Astrocyte (in vitro differentiated cells and primary cell): ENCODE measurements around the gene MAT2A. TPM values are rescaled to one million over a fixed set of nuclear protein-coding genes. Genes with fewer than 3 reads are reported as not detected.
A peak's percentile ranks its signal among the peaks of the same experiment; 100 is the strongest.

Source experiments
- DNase-seq: peaks from one replicate; pipeline ENCODE4 v3.0.0-alpha.2; 2010; ENCODE audit warnings: low read depth
- FAIRE-seq: peaks from 2 replicates; lab custom pipeline; 2011; peaks lifted over from hg19 to GRCh38; lab: Jason Lieb, UNC
- H2AFZ ChIP-seq: 2 replicates; pipeline ENCODE4 v1.6.0; 2012; ENCODE audit warnings: low read depth, low read length, inconsistent platforms
- H3K27ac ChIP-seq: 2 replicates; pipeline ENCODE4 v1.5.1; 2011; ENCODE audit warnings: low read depth, low read length, inconsistent platforms
- H3K27me3 ChIP-seq: 2 replicates; pipeline ENCODE4 v1.6.0; 2011; ENCODE audit warnings: low read length, inconsistent platforms; ENCODE audit not compliant: insufficient read depth
- H3K36me3 ChIP-seq: 2 replicates; pipeline ENCODE4 v1.5.1; 2011; ENCODE audit warnings: low read length, inconsistent platforms; ENCODE audit not compliant: insufficient read depth
- H3K4me1 ChIP-seq: 2 replicates; pipeline ENCODE4 v1.5.1; 2011; ENCODE audit warnings: low read length, inconsistent platforms; ENCODE audit not compliant: insufficient read depth
- H3K4me2 ChIP-seq: 2 replicates; pipeline ENCODE4 v1.6.0; 2012; ENCODE audit warnings: low read length, inconsistent platforms
- H3K4me3 ChIP-seq: 2 replicates; pipeline ENCODE4 v1.5.1; 2011; ENCODE audit warnings: low read depth, mild to moderate bottlenecking, low read length, inconsistent platforms; ENCODE audit not compliant: insufficient read depth
- H3K79me2 ChIP-seq: 2 replicates; pipeline ENCODE4 v1.6.0; 2012; ENCODE audit warnings: mild to moderate bottlenecking, low read length, inconsistent platforms; ENCODE audit not compliant: insufficient read depth
- H3K9ac ChIP-seq: 2 replicates; pipeline ENCODE4 v1.6.0; 2012; ENCODE audit warnings: mild to moderate bottlenecking, low read length, inconsistent platforms
- H3K9me3 ChIP-seq: 2 replicates; pipeline ENCODE4 v1.5.1; 2012; ENCODE audit warnings: low read depth, mild to moderate bottlenecking, low read length, inconsistent platforms; ENCODE audit not compliant: insufficient read depth
- H4K20me1 ChIP-seq: 2 replicates; pipeline ENCODE4 v1.6.0; 2012; ENCODE audit warnings: low read length, inconsistent platforms; ENCODE audit not compliant: insufficient read depth
- H3K27ac Mint-ChIP-seq: one replicate; pipeline ENCODE4 v1.8.0; 2021; ENCODE audit warnings: mild to moderate bottlenecking, mixed read lengths; ENCODE audit not compliant: unreplicated experiment
- H3K27me3 Mint-ChIP-seq: one replicate; pipeline ENCODE4 v1.8.0; 2021; ENCODE audit warnings: low read depth, mixed read lengths; ENCODE audit not compliant: unreplicated experiment
- H3K36me3 Mint-ChIP-seq: one replicate; pipeline ENCODE4 v1.8.0; 2021; ENCODE audit warnings: low read depth, mixed read lengths; ENCODE audit not compliant: unreplicated experiment
- H3K4me1 Mint-ChIP-seq: one replicate; pipeline ENCODE4 v1.8.0; 2021; ENCODE audit warnings: low read depth, mixed read lengths; ENCODE audit not compliant: unreplicated experiment
- H3K4me3 Mint-ChIP-seq: one replicate; pipeline ENCODE4 v1.8.0; 2021; ENCODE audit warnings: mild to moderate bottlenecking, moderate library complexity, mixed read lengths; ENCODE audit not compliant: unreplicated experiment
- H3K9me3 Mint-ChIP-seq: one replicate; pipeline ENCODE4 v1.8.0; 2021; ENCODE audit warnings: mild to moderate bottlenecking, mixed read lengths; ENCODE audit not compliant: unreplicated experiment
- CTCF ChIP-seq: IDR thresholded peaks from 2 replicates; pipeline ENCODE4 v1.5.1; 2011; ENCODE audit warnings: low read depth, mild to moderate bottlenecking, inconsistent platforms, low read length, moderate library complexity; ENCODE audit not compliant: insufficient read depth
- EZH2 ChIP-seq: IDR thresholded peaks from 2 replicates; pipeline ENCODE4 v1.6.1; 2012; ENCODE audit warnings: mild to moderate bottlenecking, low read length, inconsistent platforms; ENCODE audit not compliant: insufficient read depth
- total RNA-seq: library from RNA; stranded (reverse); gene quantifications from 2 replicates; pipeline ENCODE4 v1.2.1, GENCODE V29; 2021

Gene MAT2A
- total RNA-seq, 1 donor from 2014 or later = 180 TPM

GRCh38 chr2:85549826-85550225 is 10.9 kb downstream of the MAT2A start:
- Histone ChIP-seq H4K20me1 (peaks cover 32% of the 10 kb centered on the region), H3K4me2 (peak overlapping the region; percentile 66), H3K27me3 (no peaks in the 10 kb centered on the region), H3K27ac (peak overlapping the region; percentile 65), H3K4me3 (no peak overlapping the region), H2AFZ (no peak overlapping the region), H3K4me1 (peaks cover 10% of the 10 kb centered on the region), H3K9ac (peak overlapping the region; percentile 51), H3K36me3 (peaks cover 58% of the 10 kb centered on the region), H3K9me3 (no peaks in the 10 kb centered on the region), H3K79me2 (no peaks in the 10 kb centered on the region)
- Mint-ChIP-seq H3K9me3 (no peaks in the 10 kb centered on the region), H3K4me3 (no peak overlapping the region), H3K27me3 (no peaks in the 10 kb centered on the region), H3K27ac (peak overlapping the region; percentile 83), H3K36me3 (peaks cover 29% of the 10 kb centered on the region), H3K4me1 (peaks cover 21% of the 10 kb centered on the region)
- FAIRE-seq = no peak
- TF ChIP-seq CTCF (no peak), EZH2 (no peak)
- peak; percentile 93 for DNase-seq

- Mint-ChIP-seq H3K9me3 (no peaks in the 10 kb centered on the region), H3K4me3 (peak overlapping the region; percentile 45), H3K27me3 (no peaks in the 10 kb centered on the region), H3K4me1 (peaks cover 21% of the 10 kb centered on the region), H3K36me3 (peaks cover 31% of the 10 kb centered on the region), H3K27ac (peak overlapping the region; percentile 83)
- Histone ChIP-seq H3K9ac (peak overlapping the region; percentile 51), H2AFZ (no peak overlapping the region), H3K36me3 (peaks cover 58% of the 10 kb centered on the region), H3K4me1 (peaks cover 10% of the 10 kb centered on the region), H3K27me3 (no peaks in the 10 kb centered on the region), H3K79me2 (no peaks in the 10 kb centered on the region), H4K20me1 (peaks cover 26% of the 10 kb centered on the region), H3K9me3 (no peaks in the 10 kb centered on the region), H3K27ac (peak overlapping the region; percentile 65), H3K4me3 (no peak overlapping the region), H3K4me2 (peak overlapping the region; percentile 66)
- TF ChIP-seq CTCF (no peak), EZH2 (no peak)
- DNase-seq (no peak), FAIRE-seq (no peak)
Observed at GRCh38 chr2:85550486-85550885, 11.5 kb downstream of the MAT2A start.

- H3K36me3 Mint-ChIP-seq = peaks cover 24% of the 10 kb centered on the region
- Histone ChIP-seq H3K9ac (no peak overlapping the region), H3K4me3 (no peak overlapping the region), H2AFZ (no peak overlapping the region), H3K4me1 (peaks cover 10% of the 10 kb centered on the region), H3K27ac (no peak overlapping the region), H4K20me1 (peaks cover 22% of the 10 kb centered on the region), H3K9me3 (no peaks in the 10 kb centered on the region), H3K27me3 (no peaks in the 10 kb centered on the region), H3K36me3 (peaks cover 52% of the 10 kb centered on the region), H3K4me2 (no peak overlapping the region), H3K79me2 (peaks cover 7% of the 10 kb centered on the region)
- FAIRE-seq = peak; percentile 67
- no peak for TF ChIP-seq EZH2
- TF ChIP-seq CTCF = peak; percentile 98
- H3K27ac Mint-ChIP-seq = no peak overlapping the region
- no peak for DNase-seq
- no peaks in the 10 kb centered on the region for H3K27me3 Mint-ChIP-seq
- no peaks in the 10 kb centered on the region for H3K9me3 Mint-ChIP-seq
- H3K4me3 Mint-ChIP-seq = peak overlapping the region; percentile 18
- H3K4me1 Mint-ChIP-seq = peaks cover 21% of the 10 kb centered on the region
Observed at GRCh38 chr2:85551698-85552678, 13.0 kb downstream of the MAT2A start.
